Ishikawa (cell line): ENCODE data around the gene FAM193B.

Source experiments
- CEBPB ChIP-seq: IDR thresholded peaks from 2 replicates; pipeline ENCODE4 v1.6.1; 2012
- CREB1 ChIP-seq: IDR thresholded peaks from 2 replicates; pipeline ENCODE4 v1.6.1; 2012; ENCODE audit warnings: low read depth
- EGR1 ChIP-seq: IDR thresholded peaks from 2 replicates; pipeline ENCODE4 v1.6.1; 2012
- EP300 ChIP-seq: IDR thresholded peaks from 2 replicates; pipeline ENCODE4 v1.6.1; 2012; ENCODE audit warnings: borderline replicate concordance
- FOXM1 ChIP-seq: IDR thresholded peaks from 2 replicates; pipeline ENCODE4 v1.6.1; 2012; ENCODE audit warnings: low read depth, borderline replicate concordance
- MAX ChIP-seq: IDR thresholded peaks from 2 replicates; pipeline ENCODE4 v1.6.1; 2012
- NFIC ChIP-seq: IDR thresholded peaks from 2 replicates; pipeline ENCODE4 v1.6.1; 2012
- RAD21 ChIP-seq: IDR thresholded peaks from 2 replicates; pipeline ENCODE4 v1.6.1; 2012; ENCODE audit warnings: low read depth
- REST ChIP-seq: IDR thresholded peaks from 2 replicates; pipeline ENCODE4 v1.6.1; 2012; ENCODE audit warnings: low read depth, mild to moderate bottlenecking
- TAF1 ChIP-seq: IDR thresholded peaks from 2 replicates; pipeline ENCODE4 v1.6.1; 2012; ENCODE audit warnings: low read depth, mild to moderate bottlenecking
- TCF12 ChIP-seq: IDR thresholded peaks from 2 replicates; pipeline ENCODE4 v1.6.1; 2012; ENCODE audit warnings: low read depth
- TEAD4 ChIP-seq: IDR thresholded peaks from 2 replicates; pipeline ENCODE4 v1.6.1; 2012
- USF1 ChIP-seq: IDR thresholded peaks from 2 replicates; pipeline ENCODE4 v1.6.1; 2012
- YY1 ChIP-seq: IDR thresholded peaks from 2 replicates; pipeline ENCODE4 v1.6.1; 2012; ENCODE audit warnings: low read depth
- ZBTB7A ChIP-seq: IDR thresholded peaks from 2 replicates; pipeline ENCODE4 v1.6.1; 2012; ENCODE audit warnings: low read depth

FAM193B gene

GRCh38 chr5:177596775-177597238 is 42.4 kb upstream of the FAM193B start:
- TF ChIP-seq YY1 (no peak), CEBPB (no peak), ZBTB7A (no peak), EGR1 (no peak)

GRCh38 chr5:177595991-177596774 is 41.8 kb upstream of the FAM193B start:
- no peak for TF ChIP-seq ZBTB7A
- TF ChIP-seq YY1: no peak
- TF ChIP-seq FOXM1: no peak
- TF ChIP-seq USF1: no peak
- no peak for TF ChIP-seq EGR1
- no peak for TF ChIP-seq TAF1
- TF ChIP-seq CEBPB: no peak
- no peak for TF ChIP-seq EP300

- TF ChIP-seq TAF1 (no peak), USF1 (no peak), EP300 (no peak), CEBPB (no peak), MAX (no peak), ZBTB7A (no peak), RAD21 (no peak), TEAD4 (no peak), TCF12 (no peak), FOXM1 (no peak), NFIC (no peak), CREB1 (no peak), REST (no peak), YY1 (no peak), EGR1 (no peak)
Measured at GRCh38 chr5:177595026-177595585, 40.7 kb upstream of the FAM193B start.

GRCh38 chr5:177594071-177594470 is 39.7 kb upstream of the FAM193B start:
- TF ChIP-seq USF1: no peak
- no peak for TF ChIP-seq RAD21
- TF ChIP-seq EP300: no peak
- TF ChIP-seq TEAD4: no peak
- TF ChIP-seq REST: no peak
- TF ChIP-seq ZBTB7A: no peak
- no peak for TF ChIP-seq EGR1
- TF ChIP-seq FOXM1: no peak

- TF ChIP-seq NFIC (no peak), TAF1 (no peak), EP300 (no peak), FOXM1 (no peak), CEBPB (no peak), TCF12 (no peak), CREB1 (no peak), YY1 (no peak), USF1 (no peak), MAX (no peak), EGR1 (no peak)
Measured at GRCh38 chr5:177593511-177593910, 39.1 kb upstream of the FAM193B start.
